K562 (cell line): ENCODE results near the gene MLANA. TPM values are rescaled to one million over a fixed set of nuclear protein-coding genes. Genes with fewer than 3 reads are reported as not detected.

Experiments
- ATAC-seq: fragments of 200-7000 bp; cut with Tn5 transposase; 3 replicates; pipeline ENCODE4 v1.9.1; 2020; ENCODE audit warnings: moderate library complexity
- BruUV-seq: library from RNA; stranded (reverse); fragments of 400-500 nt; replicated peaks from 2 replicates; lab custom pipeline; 2021; lab: Mats Ljungman, UMichigan
- CTCF ChIA-PET: fragments of 300-600 bp; formaldehyde crosslinking; extraction: SDS; loops from one replicate; lab custom pipeline; 2021; ENCODE audit warnings: low intra/inter-chr PET ratio; lab: Yijun Ruan, JAX
- POLR2A ChIA-PET: fragments of 300-600, 350-650 bp; sonication (Branson Sonifier 250); formaldehyde crosslinking; extraction: SDS; loops from one replicate; lab custom pipeline; 2021; ENCODE audit warnings: antibody characterized with exemption, inconsistent platforms; lab: Yijun Ruan, JAX
- DNase-seq, 4 experiments: peaks; one replicate each; pipeline versions ENCODE4 v3.0.0 to v3.0.0-alpha.2; 2011 to 2018; ENCODE audit warnings: low spot score in 3 of 4, mixed read lengths in 3 of 4; ENCODE audit errors: extremely low read depth in 1 of 4
- FAIRE-seq: peaks from 2 replicates; lab custom pipeline; 2011; peaks lifted over from hg19 to GRCh38; lab: Jason Lieb, UNC
- H2AFZ ChIP-seq: 2 replicates; pipeline ENCODE4 v1.6.0; 2011; ENCODE audit warnings: low read depth, low read length, control low read depth, inconsistent platforms
- H3K27ac ChIP-seq: fragments of 200-600 bp; 3 replicates; pipeline ENCODE4 v1.8.0; 2011; ENCODE audit warnings: low read depth, mild to moderate bottlenecking, control low read depth, inconsistent platforms, low read length, moderate library complexity, mixed read lengths; ENCODE audit errors: extremely low read depth
- H3K27me3 ChIP-seq, 2 experiments: fragments of 300-600 bp in 1 of 2; 2 replicates in 1 of 2; 3 replicates in 1 of 2; pipeline versions ENCODE4 v1.6.0 to v1.8.0; 2011; ENCODE audit warnings: inconsistent platforms in 2 of 2, low read length in 2 of 2, mild to moderate bottlenecking in 1 of 2, mixed read lengths in 1 of 2, moderate library complexity in 1 of 2; ENCODE audit not compliant: control insufficient read depth in 2 of 2, insufficient read depth in 2 of 2
- H3K36me3 ChIP-seq: fragments of 300-600 bp; 3 replicates; pipeline ENCODE4 v1.8.0; 2011; ENCODE audit warnings: mild to moderate bottlenecking, low read length, inconsistent platforms; ENCODE audit not compliant: control insufficient read depth, insufficient read depth
- H3K4me1 ChIP-seq, 2 experiments: fragments of 200-600 bp in 1 of 2; replicated peaks in 1 of 2; 2 replicates in 1 of 2; 3 replicates in 1 of 2; pipeline versions ENCODE4 v1.5.1 to v1.8.0; 2011; ENCODE audit warnings: inconsistent platforms in 2 of 2, low read length in 2 of 2, mild to moderate bottlenecking in 1 of 2, mixed read lengths in 1 of 2, moderate library complexity in 1 of 2; ENCODE audit not compliant: control insufficient read depth in 2 of 2, insufficient read depth in 2 of 2
- H3K4me2 ChIP-seq: 2 replicates; pipeline ENCODE4 v1.6.1; 2011; ENCODE audit warnings: low read length, control low read depth, inconsistent platforms, mixed read lengths; ENCODE audit not compliant: insufficient read depth
- H3K4me3 ChIP-seq: fragments of 200-600 bp; sonication (generic), shearing (Covaris generic); 2 replicates; pipeline ENCODE4 v1.5.1; 2016; ENCODE audit warnings: control low read depth, inconsistent platforms
- H3K79me2 ChIP-seq: fragments of 200-600 bp; 3 replicates; pipeline ENCODE4 v1.8.0; 2011; ENCODE audit warnings: low read length, inconsistent platforms; ENCODE audit not compliant: control insufficient read depth, insufficient read depth
- H3K9ac ChIP-seq, 2 experiments: 2 replicates each; pipeline versions ENCODE4 v1.6.0 to v1.6.1; 2011; ENCODE audit warnings: low read depth in 2 of 2, low read length in 2 of 2, control low read depth in 1 of 2, inconsistent platforms in 1 of 2, mild to moderate bottlenecking in 1 of 2, mixed read lengths in 1 of 2; ENCODE audit not compliant: insufficient read depth in 1 of 2
- H3K9me1 ChIP-seq: one replicate; pipeline ENCODE4 v1.6.0; 2011; ENCODE audit warnings: inconsistent platforms, mild to moderate bottlenecking, low read length, moderate library complexity; ENCODE audit not compliant: control insufficient read depth, insufficient read depth
- H3K9me3 ChIP-seq: replicated peaks from 2 replicates; pipeline ENCODE4 v1.5.1; 2011; ENCODE audit warnings: low read depth, low read length, inconsistent platforms; ENCODE audit not compliant: control insufficient read depth, insufficient read depth
- H4K20me1 ChIP-seq: replicated peaks from 2 replicates; pipeline ENCODE4 v1.6.1; 2011; ENCODE audit warnings: low read length, inconsistent platforms, mixed read lengths; ENCODE audit not compliant: control insufficient read depth, insufficient read depth
- CAMTA2 ChIP-seq: fragments of 250-450 bp; sonication (Bioruptor Pico); conservative IDR thresholded peaks from 2 replicates; pipeline ENCODE4 v1.5.1; 2022
- CEBPB ChIP-seq: fragments of 450-650 bp; IDR thresholded peaks from 2 replicates; pipeline ENCODE4 v1.6.1; 2016; ENCODE audit warnings: missing genetic modification characterization, missing compliant biosample characterization
- EP400 ChIP-seq: fragments of 450-650 bp; IDR thresholded peaks from 2 replicates; pipeline ENCODE4 v1.6.1; 2017; ENCODE audit warnings: antibody characterized with exemption, mild to moderate bottlenecking, moderate library complexity
- NFXL1 ChIP-seq: fragments of 450-650 bp; formaldehyde crosslinking; IDR thresholded peaks from 2 replicates; pipeline ENCODE4 v1.4.0; 2021; ENCODE audit warnings: mild to moderate bottlenecking
- SP2 ChIP-seq: IDR thresholded peaks from 2 replicates; pipeline ENCODE4 v1.6.1; 2011; ENCODE audit warnings: mild to moderate bottlenecking, low read depth, low read length, moderate library complexity; ENCODE audit not compliant: poor library complexity, severe bottlenecking; ENCODE audit errors: extremely low read depth
- SPI1 ChIP-seq: IDR thresholded peaks from 2 replicates; pipeline ENCODE4 v1.6.1; 2011; ENCODE audit warnings: low read depth, low read length, control low read depth, borderline replicate concordance
- SRSF1 ChIP-seq: fragments of 200-400 bp; formaldehyde crosslinking; IDR thresholded peaks from 2 replicates; pipeline ENCODE4 v1.6.1; 2017; ENCODE audit warnings: mild to moderate bottlenecking, low read depth, low read length, moderate library complexity
- ZHX1 ChIP-seq: fragments of 150-350 bp; conservative IDR thresholded peaks from 2 replicates; pipeline ENCODE4 v1.6.1; 2014; ENCODE audit warnings: low read length
- ZNF384 ChIP-seq: IDR thresholded peaks from 2 replicates; pipeline ENCODE4 v1.6.1; 2012; ENCODE audit warnings: low read depth, low read length, improper control_type of control experiment
- ZNF431 ChIP-seq: sonication (generic); formaldehyde crosslinking; IDR thresholded peaks from 2 replicates; pipeline ENCODE4 v1.8.0; 2022; ENCODE audit warnings: mild to moderate bottlenecking, missing genetic modification reagents
- WGBS: fragments of 100-300 bp; shearing (Covaris generic); methylation state at CpG from one replicate; pipeline ENCODE4 v1.1.6; 2016; ENCODE audit warnings: low coverage, mixed read lengths; ENCODE audit not compliant: insufficient coverage; ENCODE audit errors: missing lambda C conversion rate; 5-methylcytosine and 5-hydroxymethylcytosine counted together
- in situ Hi-C: fragments of 300-500 bp; cut with MboI; formaldehyde crosslinking; loops from 4 replicates; pipeline ENCODE4 v1.15.0; 2018; ENCODE audit warnings: inconsistent platforms, mixed read lengths
- intact Hi-C: fragments of 100-400 bp; cut with micrococcal nuclease; formaldehyde crosslinking; loops from 2 replicates; pipeline ENCODE4 v1.14.2; 2022
- polyA plus RNA-seq, 8 experiments: library from polyadenylated mRNA; depleted of rRNA in 4 of 8; stranded (reverse) in 5 of 8; unstranded in 3 of 8; fragments of >200 nt; fragmentation: Nextera tagmentation in 2 of 8; fragmentation: Illumina TruSeq in 1 of 8; extraction: Ambion mirVana in 2 of 8; extraction: Trizol in 1 of 8; gene quantifications; 2 replicates each; pipeline versions ENCODE4 v1.2.1 to v1.2.3, GENCODE V29; 2011 to 2014; ENCODE audit warnings: inconsistent platforms in 1 of 8, missing spikeins in 1 of 8
- total RNA-seq, 7 experiments: library from RNA; depleted of rRNA in 6 of 7; stranded (reverse); fragments of >200 nt in 6 of 7; fragmentation: Illumina TruSeq in 2 of 7; extraction: Trizol in 2 of 7; gene quantifications; 2 replicates each; pipeline versions ENCODE4 v1.2.1 to v1.2.3, GENCODE V29; 2011 to 2021; ENCODE audit warnings: low replicate concordance in 1 of 7

The MLANA gene
- total and polyA plus RNA-seq, 9 of the 15 experiments (the other 6 are each of a cell fraction or from before 2014, with no cell fraction given) = not detected

GRCh38 chr9:5857928-5858327 lies 32.8 kb upstream of the MLANA start:
- Histone ChIP-seq H3K4me3 (no peak overlapping the region), H4K20me1 (no peaks in the 10 kb centered on the region), H2AFZ (no peak overlapping the region), H3K27me3 (no peaks in the 10 kb centered on the region), H3K27ac (no peak overlapping the region), H3K9me3 (no peaks in the 10 kb centered on the region), H3K4me2 (no peak overlapping the region), H3K79me2 (no peaks in the 10 kb centered on the region), H3K9ac (no peak overlapping the region)
- no peak for ATAC-seq
- in situ Hi-C loops = no loop called here
- TF ChIP-seq SPI1 (0 out of 2 replicates have a peak, but pooled peaks have one; percentile 7), SRSF1 (no peak)
- TF ChIP-seq, all 486 proteins: peak for 1
- Histone ChIP-seq H3K36me3 (no peaks in the 10 kb centered on the region), H3K4me1 (no peaks in the 10 kb centered on the region), H3K9me1 (no peaks in the 10 kb centered on the region)
- DNase-seq = no peak
- CTCF ChIA-PET = no interaction called here
- no TSS peak for BruUV-seq
- intact Hi-C loops = no loop called here
- POLR2A ChIA-PET = no interaction called here
- FAIRE-seq = no peak

GRCh38 chr9:5858833-5859232 lies 31.9 kb upstream of the MLANA start:
- H3K27ac ChIP-seq = no peak overlapping the region
- WGBS = 8% methylated on average over 3 of the region's 3 CpGs
- H4K20me1 ChIP-seq = no peaks in the 10 kb centered on the region
- H3K9ac ChIP-seq = no peak overlapping the region
- no peaks in the 10 kb centered on the region for H3K36me3 ChIP-seq
- no peaks in the 10 kb centered on the region for H3K9me1 ChIP-seq
- H2AFZ ChIP-seq = no peak overlapping the region
- no peak overlapping the region for H3K4me3 ChIP-seq
- H3K79me2 ChIP-seq = no peaks in the 10 kb centered on the region
- in situ Hi-C loops = no loop called here
- POLR2A ChIA-PET = interaction anchor here (0.6 kb wide), 1 partner anchor 110 kb away, joined by 3 read pairs; no protein-coding TSS in a partner anchor
- BruUV-seq = no TSS peak
- no peak overlapping the region for H3K4me2 ChIP-seq
- H3K4me1 ChIP-seq = no peaks in the 10 kb centered on the region
- DNase-seq (no peak), ATAC-seq (no peak), FAIRE-seq (no peak)
- intact Hi-C loops = no loop called here
- CTCF ChIA-PET = no interaction called here
- H3K27me3 ChIP-seq = no peaks in the 10 kb centered on the region
- no peaks in the 10 kb centered on the region for H3K9me3 ChIP-seq
- no peak for TF ChIP-seq EP400
- no peak for TF ChIP-seq SP2
- no peak for TF ChIP-seq NFXL1 (CRISPR knock-in tag)
- TF ChIP-seq ZHX1 = no peak
- TF ChIP-seq ZNF384 = no peak
- TF ChIP-seq ZNF431 (CRISPR knock-in tag) = no peak
- TF ChIP-seq CAMTA2 = no peak
- TF ChIP-seq CEBPB = no peak
